ENCODE data around the gene TIMM10B.

DNA sequence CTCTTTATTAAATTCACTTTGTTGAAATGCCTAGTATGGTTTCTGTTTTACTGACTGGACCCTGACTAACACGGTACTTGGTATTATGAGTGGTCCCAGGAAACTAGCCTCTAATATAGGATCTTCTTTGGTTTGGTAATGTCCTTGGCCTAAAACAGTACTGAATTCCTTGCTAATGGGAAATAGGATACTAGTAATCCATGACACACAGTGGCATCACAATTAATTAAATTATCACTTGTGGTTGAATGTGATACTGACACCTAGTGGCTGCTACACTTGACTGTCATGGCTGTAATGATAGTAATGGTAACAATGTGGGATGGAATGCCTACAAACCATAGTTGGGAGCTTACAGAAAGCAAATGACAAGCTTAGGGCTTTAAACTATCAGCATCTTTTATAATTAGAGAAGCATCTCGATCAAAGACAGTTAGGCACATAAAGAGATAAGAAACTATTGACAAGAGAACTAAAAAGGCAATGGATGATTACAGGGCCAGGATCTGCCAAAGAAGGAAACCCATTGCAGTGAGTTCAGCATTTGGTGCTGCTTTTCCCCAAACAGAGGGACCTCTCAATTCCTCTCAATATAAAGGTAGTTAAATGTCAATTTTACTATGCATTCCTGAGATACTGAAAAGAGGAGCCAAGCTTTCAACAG, 24.4 kb downstream of the TIMM10B start:
- TF ChIP-seq, protein P1, sequence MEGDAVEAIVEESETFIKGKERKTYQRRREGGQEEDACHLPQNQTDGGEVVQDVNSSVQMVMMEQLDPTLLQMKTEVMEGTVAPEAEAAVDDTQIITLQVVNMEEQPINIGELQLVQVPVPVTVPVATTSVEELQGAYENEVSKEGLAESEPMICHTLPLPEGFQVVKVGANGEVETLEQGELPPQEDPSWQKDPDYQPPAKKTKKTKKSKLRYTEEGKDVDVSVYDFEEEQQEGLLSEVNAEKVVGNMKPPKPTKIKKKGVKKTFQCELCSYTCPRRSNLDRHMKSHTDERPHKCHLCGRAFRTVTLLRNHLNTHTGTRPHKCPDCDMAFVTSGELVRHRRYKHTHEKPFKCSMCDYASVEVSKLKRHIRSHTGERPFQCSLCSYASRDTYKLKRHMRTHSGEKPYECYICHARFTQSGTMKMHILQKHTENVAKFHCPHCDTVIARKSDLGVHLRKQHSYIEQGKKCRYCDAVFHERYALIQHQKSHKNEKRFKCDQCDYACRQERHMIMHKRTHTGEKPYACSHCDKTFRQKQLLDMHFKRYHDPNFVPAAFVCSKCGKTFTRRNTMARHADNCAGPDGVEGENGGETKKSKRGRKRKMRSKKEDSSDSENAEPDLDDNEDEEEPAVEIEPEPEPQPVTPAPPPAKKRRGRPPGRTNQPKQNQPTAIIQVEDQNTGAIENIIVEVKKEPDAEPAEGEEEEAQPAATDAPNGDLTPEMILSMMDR (IDR thresholded peaks at IDR 0.05) = peak; percentile 48 to 71 (median 64)
- TF ChIP-seq POLR2A (IDR thresholded peaks at IDR 0.05) = no peak
